ENCODE results near the gene LIF.
A peak's percentile ranks its signal among the peaks of the same experiment; 100 is the strongest.

The LIF gene

GRCh38 chr22:30279046-30279788, 32.7 kb upstream of the LIF start (continued):
- TF ChIP-seq, protein P1, sequence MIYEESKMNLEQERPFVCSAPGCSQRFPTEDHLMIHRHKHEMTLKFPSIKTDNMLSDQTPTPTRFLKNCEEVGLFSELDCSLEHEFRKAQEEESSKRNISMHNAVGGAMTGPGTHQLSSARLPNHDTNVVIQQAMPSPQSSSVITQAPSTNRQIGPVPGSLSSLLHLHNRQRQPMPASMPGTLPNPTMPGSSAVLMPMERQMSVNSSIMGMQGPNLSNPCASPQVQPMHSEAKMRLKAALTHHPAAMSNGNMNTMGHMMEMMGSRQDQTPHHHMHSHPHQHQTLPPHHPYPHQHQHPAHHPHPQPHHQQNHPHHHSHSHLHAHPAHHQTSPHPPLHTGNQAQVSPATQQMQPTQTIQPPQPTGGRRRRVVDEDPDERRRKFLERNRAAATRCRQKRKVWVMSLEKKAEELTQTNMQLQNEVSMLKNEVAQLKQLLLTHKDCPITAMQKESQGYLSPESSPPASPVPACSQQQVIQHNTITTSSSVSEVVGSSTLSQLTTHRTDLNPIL (CRISPR knock-in tag; IDR thresholded peaks at IDR 0.05; ENCODE audit: low read depth): no peak
- no peak for TF ChIP-seq CSDC2 (CRISPR knock-in tag; IDR thresholded peaks at IDR 0.05)

- peak; percentile 69 for ATAC-seq
- TF ChIP-seq ZFP30 (CRISPR knock-in tag; IDR thresholded peaks at IDR 0.05) (no peak), ZNF565 (CRISPR knock-in tag; conservative IDR thresholded peaks at IDR 0.05; ENCODE audit: low read depth) (no peak)
These were observed 31.2 kb upstream of the LIF start for GRCh38 chr22:30277547-30278344.

- ATAC-seq: no peak
- TF ChIP-seq SNAI2 (CRISPR knock-in tag; IDR thresholded peaks at IDR 0.05) (no peak), ZNF8 (CRISPR knock-in tag; IDR thresholded peaks at IDR 0.05) (no peak), ZFP30 (CRISPR knock-in tag; IDR thresholded peaks at IDR 0.05) (no peak), ZNF565 (CRISPR knock-in tag; conservative IDR thresholded peaks at IDR 0.05; ENCODE audit: low read depth) (no peak), PATZ1 (CRISPR knock-in tag; IDR thresholded peaks at IDR 0.05; ENCODE audit: borderline replicate concordance) (no peak), ZNF70 (CRISPR knock-in tag; IDR thresholded peaks at IDR 0.05) (no peak), ZC3H10 (CRISPR knock-in tag; IDR thresholded peaks at IDR 0.05) (no peak), TCF4 (CRISPR knock-in tag; IDR thresholded peaks at IDR 0.05; ENCODE audit: borderline replicate concordance) (no peak), RARB (CRISPR knock-in tag; IDR thresholded peaks at IDR 0.05) (no peak), ZFP3 (CRISPR knock-in tag; IDR thresholded peaks at IDR 0.05) (no peak), BACH2 (CRISPR knock-in tag; IDR thresholded peaks at IDR 0.05; ENCODE audit: borderline replicate concordance) (no peak), PPARA (CRISPR knock-in tag; IDR thresholded peaks at IDR 0.05; ENCODE audit: borderline replicate concordance) (no peak)
- TF ChIP-seq, protein P2, sequence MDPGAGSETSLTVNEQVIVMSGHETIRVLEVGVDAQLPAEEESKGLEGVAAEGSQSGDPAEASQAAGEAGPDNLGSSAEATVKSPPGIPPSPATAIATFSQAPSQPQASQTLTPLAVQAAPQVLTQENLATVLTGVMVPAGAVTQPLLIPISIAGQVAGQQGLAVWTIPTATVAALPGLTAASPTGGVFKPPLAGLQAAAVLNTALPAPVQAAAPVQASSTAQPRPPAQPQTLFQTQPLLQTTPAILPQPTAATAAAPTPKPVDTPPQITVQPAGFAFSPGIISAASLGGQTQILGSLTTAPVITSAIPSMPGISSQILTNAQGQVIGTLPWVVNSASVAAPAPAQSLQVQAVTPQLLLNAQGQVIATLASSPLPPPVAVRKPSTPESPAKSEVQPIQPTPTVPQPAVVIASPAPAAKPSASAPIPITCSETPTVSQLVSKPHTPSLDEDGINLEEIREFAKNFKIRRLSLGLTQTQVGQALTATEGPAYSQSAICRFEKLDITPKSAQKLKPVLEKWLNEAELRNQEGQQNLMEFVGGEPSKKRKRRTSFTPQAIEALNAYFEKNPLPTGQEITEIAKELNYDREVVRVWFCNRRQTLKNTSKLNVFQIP (CRISPR knock-in tag; IDR thresholded peaks at IDR 0.05; ENCODE audit: borderline replicate concordance, low read depth): no peak
These were observed 29.5 kb upstream of the LIF start for GRCh38 chr22:30276039-30276438.

DNA sequence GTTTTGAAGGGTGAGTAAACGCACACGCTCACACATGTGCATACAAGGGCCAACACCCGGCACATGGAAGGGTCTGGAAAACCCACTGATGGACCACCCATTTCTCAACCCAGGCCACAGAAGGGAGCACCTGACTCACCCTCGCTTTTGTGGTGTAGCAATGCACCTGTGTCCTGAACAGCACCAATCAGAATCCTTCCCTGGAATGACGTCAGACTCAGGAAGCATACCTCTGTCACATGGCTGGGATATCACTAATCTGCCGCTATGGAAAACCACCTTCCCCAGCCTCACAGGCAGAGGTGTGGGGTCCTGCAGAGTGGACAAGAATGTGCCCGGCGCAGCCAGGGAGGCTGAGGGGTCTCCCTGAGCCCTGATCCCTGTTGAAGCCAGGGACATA, 29.1 kb upstream of the LIF start:
- TF ChIP-seq ZC3H10 (CRISPR knock-in tag; IDR thresholded peaks at IDR 0.05) (no peak), CSDC2 (CRISPR knock-in tag; IDR thresholded peaks at IDR 0.05) (no peak), PPARA (CRISPR knock-in tag; IDR thresholded peaks at IDR 0.05; ENCODE audit: borderline replicate concordance) (no peak), ZNF70 (CRISPR knock-in tag; IDR thresholded peaks at IDR 0.05) (no peak)
- TF ChIP-seq, protein P2 (CRISPR knock-in tag; IDR thresholded peaks at IDR 0.05; ENCODE audit: borderline replicate concordance, low read depth): no peak
- no peak for ATAC-seq

DNA sequence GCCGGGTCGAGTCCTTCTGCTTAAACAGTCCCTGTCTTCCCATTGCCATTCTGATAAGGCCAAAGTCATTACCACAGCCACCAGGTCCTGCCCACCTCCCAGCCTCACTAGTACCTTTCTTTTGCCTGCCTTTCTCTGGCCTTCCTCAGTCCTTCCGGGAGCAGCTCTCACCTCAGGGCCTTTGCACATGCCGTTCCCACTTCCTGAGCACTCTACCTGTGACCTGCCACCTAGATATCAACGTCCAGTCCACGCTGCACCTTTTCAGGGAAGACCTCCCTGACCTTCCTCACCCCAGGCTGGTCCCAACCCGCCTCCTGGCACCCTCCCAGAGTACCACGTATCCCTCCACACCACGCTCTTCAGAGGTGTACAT, 27.9 kb upstream of the LIF start:
- no peak for ATAC-seq
- TF ChIP-seq ZFP3 (CRISPR knock-in tag; IDR thresholded peaks at IDR 0.05) (no peak), OSR1 (CRISPR knock-in tag; IDR thresholded peaks at IDR 0.05) (no peak), SNAI2 (CRISPR knock-in tag; IDR thresholded peaks at IDR 0.05) (no peak), PPARA (CRISPR knock-in tag; IDR thresholded peaks at IDR 0.05; ENCODE audit: borderline replicate concordance) (no peak), ZNF565 (CRISPR knock-in tag; conservative IDR thresholded peaks at IDR 0.05; ENCODE audit: low read depth) (no peak), GLIS3 (CRISPR knock-in tag; IDR thresholded peaks at IDR 0.05) (no peak), TOX (CRISPR knock-in tag; IDR thresholded peaks at IDR 0.05; ENCODE audit: borderline replicate concordance) (no peak)
- TF ChIP-seq, protein P3, sequence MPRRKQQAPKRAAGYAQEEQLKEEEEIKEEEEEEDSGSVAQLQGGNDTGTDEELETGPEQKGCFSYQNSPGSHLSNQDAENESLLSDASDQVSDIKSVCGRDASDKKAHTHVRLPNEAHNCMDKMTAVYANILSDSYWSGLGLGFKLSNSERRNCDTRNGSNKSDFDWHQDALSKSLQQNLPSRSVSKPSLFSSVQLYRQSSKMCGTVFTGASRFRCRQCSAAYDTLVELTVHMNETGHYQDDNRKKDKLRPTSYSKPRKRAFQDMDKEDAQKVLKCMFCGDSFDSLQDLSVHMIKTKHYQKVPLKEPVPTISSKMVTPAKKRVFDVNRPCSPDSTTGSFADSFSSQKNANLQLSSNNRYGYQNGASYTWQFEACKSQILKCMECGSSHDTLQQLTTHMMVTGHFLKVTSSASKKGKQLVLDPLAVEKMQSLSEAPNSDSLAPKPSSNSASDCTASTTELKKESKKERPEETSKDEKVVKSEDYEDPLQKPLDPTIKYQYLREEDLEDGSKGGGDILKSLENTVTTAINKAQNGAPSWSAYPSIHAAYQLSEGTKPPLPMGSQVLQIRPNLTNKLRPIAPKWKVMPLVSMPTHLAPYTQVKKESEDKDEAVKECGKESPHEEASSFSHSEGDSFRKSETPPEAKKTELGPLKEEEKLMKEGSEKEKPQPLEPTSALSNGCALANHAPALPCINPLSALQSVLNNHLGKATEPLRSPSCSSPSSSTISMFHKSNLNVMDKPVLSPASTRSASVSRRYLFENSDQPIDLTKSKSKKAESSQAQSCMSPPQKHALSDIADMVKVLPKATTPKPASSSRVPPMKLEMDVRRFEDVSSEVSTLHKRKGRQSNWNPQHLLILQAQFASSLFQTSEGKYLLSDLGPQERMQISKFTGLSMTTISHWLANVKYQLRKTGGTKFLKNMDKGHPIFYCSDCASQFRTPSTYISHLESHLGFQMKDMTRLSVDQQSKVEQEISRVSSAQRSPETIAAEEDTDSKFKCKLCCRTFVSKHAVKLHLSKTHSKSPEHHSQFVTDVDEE (CRISPR knock-in tag; IDR thresholded peaks at IDR 0.05): no peak
- TF ChIP-seq, protein P1 (CRISPR knock-in tag; IDR thresholded peaks at IDR 0.05; ENCODE audit: low read depth): no peak
- TF ChIP-seq, protein P2 (CRISPR knock-in tag; IDR thresholded peaks at IDR 0.05; ENCODE audit: borderline replicate concordance, low read depth): no peak

Data from SK-N-SH treated with all-trans-retinoic acid at 6 μM for 48 hours (cell line).